Measurements from ENCODE around the gene ZNF660.

ZNF660 gene

GRCh38 chr3:44601749-44602148 lies 17.0 kb downstream of the ZNF660 start:
- peaks cover 2% of the 10 kb centered on the region for H3K9me3 ChIP-seq (ENCODE audit: severe bottlenecking)
- DNase-seq (ENCODE audit: low spot score) = no peak
- no peaks in the 10 kb centered on the region for H3K27me3 ChIP-seq (ENCODE audit: insufficient read depth, poor library complexity, severe bottlenecking)
- H3K4me3 ChIP-seq (ENCODE audit: severe bottlenecking) = no peak overlapping the region
- H3K27ac ChIP-seq (ENCODE audit: poor library complexity, severe bottlenecking) = no peak overlapping the region
- no peak for TF ChIP-seq CTCF (IDR thresholded peaks at IDR 0.05; ENCODE audit: poor library complexity, severe bottlenecking)
- no peaks in the 10 kb centered on the region for H3K36me3 ChIP-seq (ENCODE audit: low read depth)
- no peak for ATAC-seq (ENCODE audit: low read depth)
- H3K4me1 ChIP-seq (ENCODE audit: insufficient read depth, poor library complexity, severe bottlenecking) = no peaks in the 10 kb centered on the region

DNA sequence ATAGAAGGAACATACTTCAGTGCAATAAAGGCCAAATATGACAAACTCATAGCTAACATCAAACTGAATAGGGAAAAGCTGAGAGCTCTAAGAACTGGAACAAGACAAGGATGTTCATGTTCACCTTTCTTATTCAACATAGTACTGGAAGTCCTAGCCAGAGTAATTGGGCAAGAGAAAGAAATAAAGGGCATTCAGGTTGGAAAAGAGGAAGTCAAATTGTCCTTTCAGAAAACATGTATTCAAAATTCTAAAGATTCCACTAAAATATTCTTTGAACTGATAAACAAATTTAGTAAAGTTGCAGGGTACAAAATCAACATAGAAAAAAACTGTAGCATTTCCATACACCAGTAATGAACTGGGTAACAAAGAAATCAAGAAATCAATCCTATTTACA lies 27.9 kb downstream of the ZNF660 start:
- Histone ChIP-seq H3K27me3 (ENCODE audit: insufficient read depth, poor library complexity, severe bottlenecking) (no peaks in the 10 kb centered on the region), H3K27ac (ENCODE audit: poor library complexity, severe bottlenecking) (no peak overlapping the region), H3K36me3 (ENCODE audit: low read depth) (no peaks in the 10 kb centered on the region), H3K4me3 (ENCODE audit: severe bottlenecking) (no peak overlapping the region), H3K9me3 (ENCODE audit: severe bottlenecking) (no peaks in the 10 kb centered on the region), H3K4me1 (ENCODE audit: insufficient read depth, poor library complexity, severe bottlenecking) (no peaks in the 10 kb centered on the region)
- ATAC-seq (ENCODE audit: low read depth) = no peak
- DNase-seq (ENCODE audit: low spot score) = no peak
- no peak for TF ChIP-seq CTCF (IDR thresholded peaks at IDR 0.05; ENCODE audit: poor library complexity, severe bottlenecking)

- peak; percentile 96 for ATAC-seq (ENCODE audit: low read depth)
- Histone ChIP-seq H3K4me1 (ENCODE audit: insufficient read depth, poor library complexity, severe bottlenecking) (peaks cover 6% of the 10 kb centered on the region), H3K4me3 (ENCODE audit: severe bottlenecking) (peak within 1 kb of the TSS; percentile 69), H3K9me3 (ENCODE audit: severe bottlenecking) (no peaks in the 10 kb centered on the region), H3K27me3 (ENCODE audit: insufficient read depth, poor library complexity, severe bottlenecking) (no peaks in the 10 kb centered on the region), H3K36me3 (ENCODE audit: low read depth) (peaks cover 23% of the 10 kb centered on the region), H3K27ac (ENCODE audit: poor library complexity, severe bottlenecking) (peak within 1 kb of the TSS; percentile 56)
- TF ChIP-seq CTCF (IDR thresholded peaks at IDR 0.05; ENCODE audit: poor library complexity, severe bottlenecking) = no peak
- peak; percentile 84 for DNase-seq (ENCODE audit: low spot score)
These were observed 40.2 kb downstream of the ZNF660 start, which contains the start of gene ZNF197 for GRCh38 chr3:44624749-44625480. Gene ZNF197 (plus strand): TSS chr3:44625036. CDS start chr3:44629155, 4,119 bp downstream.

- DNase-seq (ENCODE audit: low spot score) (no peak), ATAC-seq (ENCODE audit: low read depth) (no peak)
- Histone ChIP-seq H3K4me3 (ENCODE audit: severe bottlenecking) (no peak overlapping the region), H3K36me3 (ENCODE audit: low read depth) (peaks cover 56% of the 10 kb centered on the region), H3K4me1 (ENCODE audit: insufficient read depth, poor library complexity, severe bottlenecking) (peaks cover 6% of the 10 kb centered on the region), H3K27me3 (ENCODE audit: insufficient read depth, poor library complexity, severe bottlenecking) (no peaks in the 10 kb centered on the region), H3K27ac (ENCODE audit: poor library complexity, severe bottlenecking) (no peak overlapping the region), H3K9me3 (ENCODE audit: severe bottlenecking) (no peaks in the 10 kb centered on the region)
- TF ChIP-seq CTCF (IDR thresholded peaks at IDR 0.05; ENCODE audit: poor library complexity, severe bottlenecking) = no peak
These were observed 44.0 kb downstream of the ZNF660 start for GRCh38 chr3:44628716-44629115.

DNA sequence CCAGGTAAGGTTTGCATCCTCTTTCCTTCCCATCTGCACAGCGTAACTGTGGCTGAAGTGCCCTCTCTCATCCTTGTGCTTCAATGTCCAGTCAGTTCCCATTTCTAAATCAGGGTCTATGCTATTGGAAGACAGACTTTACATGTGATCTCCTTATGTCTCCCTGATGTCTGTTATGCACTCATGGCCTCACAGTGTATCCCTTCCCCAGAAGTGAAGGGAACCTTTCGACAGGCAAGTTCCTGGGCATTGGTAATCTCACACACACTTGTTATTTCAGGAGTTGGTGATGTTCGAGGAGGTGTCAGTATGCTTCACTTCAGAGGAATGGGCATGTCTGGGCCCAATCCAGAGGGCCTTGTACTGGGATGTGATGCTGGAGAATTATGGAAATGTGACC lies 47.4 kb downstream of the ZNF660 start:
- DNase-seq (ENCODE audit: low spot score) (no peak), ATAC-seq (ENCODE audit: low read depth) (no peak)
- no peak for TF ChIP-seq CTCF (IDR thresholded peaks at IDR 0.05; ENCODE audit: poor library complexity, severe bottlenecking)
- peaks cover 79% of the 10 kb centered on the region for H3K36me3 ChIP-seq (ENCODE audit: low read depth)
- no peak overlapping the region for H3K4me3 ChIP-seq (ENCODE audit: severe bottlenecking)
- no peaks in the 10 kb centered on the region for H3K9me3 ChIP-seq (ENCODE audit: severe bottlenecking)
- H3K27me3 ChIP-seq (ENCODE audit: insufficient read depth, poor library complexity, severe bottlenecking) = no peaks in the 10 kb centered on the region
- H3K27ac ChIP-seq (ENCODE audit: poor library complexity, severe bottlenecking) = no peak overlapping the region
- H3K4me1 ChIP-seq (ENCODE audit: insufficient read depth, poor library complexity, severe bottlenecking) = no peaks in the 10 kb centered on the region

Measured in RWPE2 (cell line).